Loucy (cell line): ENCODE results near the gene PPA2.

Experiments used
- H2AFZ ChIP-seq: fragments of 200-600 bp; sonication (generic); 2 replicates; pipeline ENCODE4 v1.6.0; 2016; ENCODE audit warnings: antibody characterized with exemption, mild to moderate bottlenecking, low read length, moderate library complexity
- H3F3A ChIP-seq: fragments of 200-600 bp; 2 replicates; pipeline ENCODE4 v1.6.0; 2016; ENCODE audit warnings: antibody characterized with exemption, low read depth, mild to moderate bottlenecking
- H3K27me3 ChIP-seq: fragments of 200-600 bp; sonication (generic); 2 replicates; pipeline ENCODE4 v1.6.1; 2014; ENCODE audit warnings: low read length, mild to moderate bottlenecking; ENCODE audit not compliant: insufficient read depth, poor library complexity, severe bottlenecking
- H3K36me3 ChIP-seq: fragments of 200-600 bp; sonication (generic); 2 replicates; pipeline ENCODE4 v1.6.1; 2016; ENCODE audit warnings: low read length; ENCODE audit not compliant: insufficient read depth
- H3K4me1 ChIP-seq: fragments of 200-600 bp; sonication (generic); 2 replicates; pipeline ENCODE4 v1.5.1; 2014; ENCODE audit warnings: low read length, mild to moderate bottlenecking; ENCODE audit not compliant: insufficient read depth, poor library complexity, severe bottlenecking
- H3K4me2 ChIP-seq: fragments of 200-600 bp; sonication (generic); 2 replicates; pipeline ENCODE4 v1.6.0; 2014; ENCODE audit warnings: antibody characterized with exemption, low read length, low read depth, mild to moderate bottlenecking; ENCODE audit not compliant: poor library complexity, severe bottlenecking
- H3K4me3 ChIP-seq: fragments of 200-600 bp; sonication (generic); 2 replicates; pipeline ENCODE4 v1.5.1; 2014; ENCODE audit warnings: low read length, mild to moderate bottlenecking, mixed read lengths; ENCODE audit not compliant: poor library complexity, severe bottlenecking
- H3K79me2 ChIP-seq: fragments of 200-600 bp; sonication (generic); 2 replicates; pipeline ENCODE4 v1.6.1; 2014; ENCODE audit warnings: low read length; ENCODE audit not compliant: insufficient read depth
- H3K9ac ChIP-seq: fragments of 200-600 bp; sonication (generic); 2 replicates; pipeline ENCODE4 v1.6.0; 2014; ENCODE audit warnings: mild to moderate bottlenecking, low read depth, low read length, moderate library complexity; ENCODE audit not compliant: poor library complexity, severe bottlenecking
- H3K9me2 ChIP-seq: fragments of 200-600 bp; sonication (generic); replicated peaks from 2 replicates; pipeline ENCODE4 v1.6.1; 2016; ENCODE audit warnings: low read depth, low read length, mixed read lengths
- H3K9me3 ChIP-seq: fragments of 200-600 bp; sonication (generic); 2 replicates; pipeline ENCODE4 v1.6.1; 2014; ENCODE audit warnings: mild to moderate bottlenecking, antibody characterized with exemption, low read length, low read depth; ENCODE audit not compliant: insufficient read depth
- H4K20me1 ChIP-seq: fragments of 200-600 bp; sonication (generic); 2 replicates; pipeline ENCODE4 v1.6.0; 2014; ENCODE audit warnings: antibody characterized with exemption, low read length, mild to moderate bottlenecking; ENCODE audit not compliant: insufficient read depth, poor library complexity, severe bottlenecking
- CTCF ChIP-seq: fragments of 200-600 bp; sonication (generic); conservative IDR thresholded peaks from 2 replicates; pipeline ENCODE4 v1.5.1; 2014; ENCODE audit warnings: mild to moderate bottlenecking, antibody characterized with exemption, low read length
- EZH2phosphoT487 ChIP-seq: fragments of 200-600 bp; IDR thresholded peaks from 2 replicates; pipeline ENCODE4 v1.6.1; 2018; ENCODE audit warnings: antibody characterized with exemption, mild to moderate bottlenecking, moderate library complexity, borderline replicate concordance

Gene PPA2

GRCh38 chr4:105373324-105373723 is 100.5 kb downstream of the PPA2 start:
- Histone ChIP-seq H3K36me3 (peaks cover 7% of the 10 kb centered on the region), H4K20me1 (no peaks in the 10 kb centered on the region), H2AFZ (no peak overlapping the region), H3K4me2 (no peak overlapping the region), H3K9me3 (no peaks in the 10 kb centered on the region), H3F3A (no peaks in the 10 kb centered on the region), H3K4me3 (no peak overlapping the region), H3K79me2 (no peaks in the 10 kb centered on the region), H3K9me2 (no peaks in the 10 kb centered on the region), H3K27me3 (no peaks in the 10 kb centered on the region), H3K9ac (no peak overlapping the region), H3K4me1 (no peaks in the 10 kb centered on the region)
- TF ChIP-seq CTCF, result no peak
- TF ChIP-seq EZH2phosphoT487, result no peak

- H3K9me2 ChIP-seq, result no peaks in the 10 kb centered on the region
Observed at GRCh38 chr4:105369988-105370387, 103.9 kb downstream of the PPA2 start.

GRCh38 chr4:105361053-105361452 is 112.8 kb downstream of the PPA2 start:
- no peaks in the 10 kb centered on the region for H4K20me1 ChIP-seq
- H3K4me3 ChIP-seq, result no peak overlapping the region
- H3K79me2 ChIP-seq, result no peaks in the 10 kb centered on the region
- H3K4me1 ChIP-seq, result no peaks in the 10 kb centered on the region
- no peak overlapping the region for H3K9ac ChIP-seq
- H3K9me2 ChIP-seq, result no peaks in the 10 kb centered on the region
- no peaks in the 10 kb centered on the region for H3K27me3 ChIP-seq
- no peaks in the 10 kb centered on the region; the same call in 1 of the 2 replicates for H3K9me3 ChIP-seq
- no peak overlapping the region for H3K4me2 ChIP-seq
- H3F3A ChIP-seq, result no peaks in the 10 kb centered on the region
- TF ChIP-seq CTCF (no peak), EZH2phosphoT487 (no peak)
- no peaks in the 10 kb centered on the region; the same call in 1 of the 2 replicates for H3K36me3 ChIP-seq
- no peak overlapping the region for H2AFZ ChIP-seq

More at GRCh38 chr4:105369988-105370387, 103.9 kb downstream of the PPA2 start:
- H3K9me3 ChIP-seq, result no peaks in the 10 kb centered on the region; the same call in 1 of the 2 replicates
- H3K4me1 ChIP-seq, result no peaks in the 10 kb centered on the region
- H3K4me3 ChIP-seq, result no peak overlapping the region
- H3K4me2 ChIP-seq, result no peak overlapping the region
- H3K79me2 ChIP-seq, result no peaks in the 10 kb centered on the region
- H3K27me3 ChIP-seq, result no peaks in the 10 kb centered on the region
- no peak overlapping the region for H3K9ac ChIP-seq
- peaks cover 7% of the 10 kb centered on the region for H3K36me3 ChIP-seq
- no peak overlapping the region for H2AFZ ChIP-seq
- H3F3A ChIP-seq, result no peaks in the 10 kb centered on the region
- no peaks in the 10 kb centered on the region for H4K20me1 ChIP-seq
- no peak for TF ChIP-seq CTCF
- TF ChIP-seq EZH2phosphoT487, result no peak
